B cell (primary cell): ENCODE results near the gene PLEKHO1.

Source experiments
- EZH2 ChIP-seq: IDR thresholded peaks from 2 replicates; pipeline ENCODE4 v1.6.1; 2012; ENCODE audit warnings: borderline replicate concordance, low read depth, mild to moderate bottlenecking, moderate library complexity, low read length; ENCODE audit not compliant: insufficient read depth, poor library complexity, severe bottlenecking
- TF ChIP-seq, protein P1 (sequence below): fragments of 200-600 bp; IDR thresholded peaks from one replicate; pipeline ENCODE4 v1.8.0; 2022; ENCODE audit warnings: antibody characterized with exemption, mild to moderate bottlenecking

DNA sequence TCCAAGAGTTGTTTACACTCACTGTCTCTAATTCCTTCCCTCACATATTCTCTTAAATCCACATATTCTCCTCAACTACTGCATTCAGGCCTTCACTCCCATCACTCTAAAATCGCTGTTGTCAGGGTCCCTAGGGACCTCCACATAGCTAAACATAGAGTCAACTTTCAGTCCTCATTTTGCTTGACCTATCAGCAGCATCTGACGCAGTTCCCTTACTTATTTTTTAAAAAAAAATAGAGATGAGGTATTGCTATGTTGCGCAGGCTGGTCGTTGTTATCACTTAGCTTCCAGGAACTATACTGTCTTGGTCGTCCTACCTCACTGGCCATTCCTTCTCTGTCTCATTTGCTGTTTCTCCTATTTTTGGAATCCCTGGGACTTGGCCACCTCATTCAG is 11.7 kb upstream of the PLEKHO1 start:
- TF ChIP-seq, protein P1, sequence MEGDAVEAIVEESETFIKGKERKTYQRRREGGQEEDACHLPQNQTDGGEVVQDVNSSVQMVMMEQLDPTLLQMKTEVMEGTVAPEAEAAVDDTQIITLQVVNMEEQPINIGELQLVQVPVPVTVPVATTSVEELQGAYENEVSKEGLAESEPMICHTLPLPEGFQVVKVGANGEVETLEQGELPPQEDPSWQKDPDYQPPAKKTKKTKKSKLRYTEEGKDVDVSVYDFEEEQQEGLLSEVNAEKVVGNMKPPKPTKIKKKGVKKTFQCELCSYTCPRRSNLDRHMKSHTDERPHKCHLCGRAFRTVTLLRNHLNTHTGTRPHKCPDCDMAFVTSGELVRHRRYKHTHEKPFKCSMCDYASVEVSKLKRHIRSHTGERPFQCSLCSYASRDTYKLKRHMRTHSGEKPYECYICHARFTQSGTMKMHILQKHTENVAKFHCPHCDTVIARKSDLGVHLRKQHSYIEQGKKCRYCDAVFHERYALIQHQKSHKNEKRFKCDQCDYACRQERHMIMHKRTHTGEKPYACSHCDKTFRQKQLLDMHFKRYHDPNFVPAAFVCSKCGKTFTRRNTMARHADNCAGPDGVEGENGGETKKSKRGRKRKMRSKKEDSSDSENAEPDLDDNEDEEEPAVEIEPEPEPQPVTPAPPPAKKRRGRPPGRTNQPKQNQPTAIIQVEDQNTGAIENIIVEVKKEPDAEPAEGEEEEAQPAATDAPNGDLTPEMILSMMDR = no peak
- no peak for TF ChIP-seq EZH2
